PFSK-1 (cell line): Measurements from ENCODE around the gene KCNJ1.

Experiments used
- FOXP2 ChIP-seq: optimal IDR thresholded peaks from 2 replicates; pipeline ENCODE3; 2011; ENCODE audit warnings: borderline replicate concordance, control low read depth, inconsistent platforms; ENCODE audit not compliant: insufficient read depth; ENCODE audit errors: extremely low read length, extremely low read depth
- POLR2AphosphoS5 ChIP-seq: IDR thresholded peaks from 2 replicates; pipeline ENCODE4 v1.6.1; 2012; ENCODE audit warnings: low read depth, mild to moderate bottlenecking, control low read depth, low read length, moderate library complexity
- REST ChIP-seq, 2 experiments: IDR thresholded peaks; 2 replicates each; pipeline versions ENCODE4 v1.6.1 to v1.8.0; 2011 to 2012; ENCODE audit warnings: low read depth in 2 of 2, low read length in 2 of 2, control low read depth in 1 of 2, inconsistent platforms in 1 of 2, mild to moderate bottlenecking in 1 of 2, moderate library complexity in 1 of 2; ENCODE audit not compliant: insufficient read depth in 1 of 2
- SIN3A ChIP-seq: IDR thresholded peaks from 2 replicates; pipeline ENCODE4 v1.6.1; 2012; ENCODE audit warnings: mild to moderate bottlenecking, low read length, moderate library complexity, borderline replicate concordance; ENCODE audit not compliant: insufficient read depth
- TAF1 ChIP-seq: IDR thresholded peaks from 2 replicates; pipeline ENCODE4 v1.6.1; 2012; ENCODE audit warnings: low read length, control low read depth, borderline replicate concordance; ENCODE audit not compliant: insufficient read depth

Gene KCNJ1

GRCh38 chr11:128830290-128831173 is 36.6 kb downstream of the KCNJ1 start:
- TF ChIP-seq FOXP2 (no peak), REST (IDR thresholded peaks at IDR 0.05; ENCODE audit: insufficient read depth in 1 of 2, low read depth in 2 of 2, low read length in 2 of 2) (no peak), POLR2AphosphoS5 (no peak), TAF1 (no peak), SIN3A (no peak)

- TF ChIP-seq TAF1 = no peak
- no peak for TF ChIP-seq POLR2AphosphoS5
These were observed 38.7 kb downstream of the KCNJ1 start for GRCh38 chr11:128828350-128828749.

- no peak for TF ChIP-seq FOXP2
- TF ChIP-seq TAF1 = no peak
- TF ChIP-seq POLR2AphosphoS5 = no peak
- TF ChIP-seq REST (IDR thresholded peaks at IDR 0.05; ENCODE audit: insufficient read depth in 1 of 2, low read depth in 2 of 2, low read length in 2 of 2) = no peak
- TF ChIP-seq SIN3A = no peak
These were observed 39.8 kb downstream of the KCNJ1 start for GRCh38 chr11:128827191-128827893.

- TF ChIP-seq SIN3A = no peak
- TF ChIP-seq POLR2AphosphoS5 = no peak
- no peak for TF ChIP-seq TAF1
- TF ChIP-seq FOXP2 = no peak
- TF ChIP-seq REST (IDR thresholded peaks at IDR 0.05; ENCODE audit: insufficient read depth in 1 of 2, low read depth in 2 of 2, low read length in 2 of 2) = no peak
These were observed 41.9 kb downstream of the KCNJ1 start for GRCh38 chr11:128825050-128825784.
